Spleen (tissue), 7 donors: Measurements from ENCODE around the gene COL5A1.

ENCODE experiments used
- POLR2A ChIP-seq, 3 donors: fragments of 450-650 bp; IDR thresholded peaks; one replicate each; pipeline ENCODE4 v1.5.1; 2017; ENCODE audit warnings: antibody characterized with exemption in 3 of 3, mild to moderate bottlenecking in 1 of 3
- POLR2AphosphoS5 ChIP-seq, 3 donors: sonication (generic); formaldehyde crosslinking; IDR thresholded peaks; one replicate each; pipeline ENCODE4 v1.5.1; 2017; ENCODE audit warnings: antibody characterized with exemption in 3 of 3
- TF ChIP-seq, protein P1 (sequence below), 11 experiments: fragments of 200-600 bp in 7 of 11; fragments of 450-650 bp in 4 of 11; sonication (generic) in 4 of 11; IDR thresholded peaks in 8 of 11; conservative IDR thresholded peaks in 3 of 11; 1 replicate in 7 of 11; 2 replicates in 4 of 11; pipeline versions ENCODE4 v1.4.0 to v1.8.0; 2016 to 2021; ENCODE audit warnings: antibody characterized with exemption in 11 of 11, inconsistent platforms in 4 of 11, mild to moderate bottlenecking in 1 of 11
- donor health status: DM: no; HTN: no; CAD: no; lungs with moderate emphysema.
- donor health status: DM: no; HTN: no; CAD: no.
- donor health status: DM: no; HTN: no; CAD: no.

GRCh38 chr9:134656334-134657006, 14.9 kb downstream of the COL5A1 start:
- TF ChIP-seq, protein P1, sequence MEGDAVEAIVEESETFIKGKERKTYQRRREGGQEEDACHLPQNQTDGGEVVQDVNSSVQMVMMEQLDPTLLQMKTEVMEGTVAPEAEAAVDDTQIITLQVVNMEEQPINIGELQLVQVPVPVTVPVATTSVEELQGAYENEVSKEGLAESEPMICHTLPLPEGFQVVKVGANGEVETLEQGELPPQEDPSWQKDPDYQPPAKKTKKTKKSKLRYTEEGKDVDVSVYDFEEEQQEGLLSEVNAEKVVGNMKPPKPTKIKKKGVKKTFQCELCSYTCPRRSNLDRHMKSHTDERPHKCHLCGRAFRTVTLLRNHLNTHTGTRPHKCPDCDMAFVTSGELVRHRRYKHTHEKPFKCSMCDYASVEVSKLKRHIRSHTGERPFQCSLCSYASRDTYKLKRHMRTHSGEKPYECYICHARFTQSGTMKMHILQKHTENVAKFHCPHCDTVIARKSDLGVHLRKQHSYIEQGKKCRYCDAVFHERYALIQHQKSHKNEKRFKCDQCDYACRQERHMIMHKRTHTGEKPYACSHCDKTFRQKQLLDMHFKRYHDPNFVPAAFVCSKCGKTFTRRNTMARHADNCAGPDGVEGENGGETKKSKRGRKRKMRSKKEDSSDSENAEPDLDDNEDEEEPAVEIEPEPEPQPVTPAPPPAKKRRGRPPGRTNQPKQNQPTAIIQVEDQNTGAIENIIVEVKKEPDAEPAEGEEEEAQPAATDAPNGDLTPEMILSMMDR (IDR thresholded peaks at IDR 0.05 in 8 of 11, conservative IDR thresholded peaks at IDR 0.05 in 3 of 11), result no peak
- TF ChIP-seq POLR2A (IDR thresholded peaks at IDR 0.05) (no peak), POLR2AphosphoS5 (IDR thresholded peaks at IDR 0.05) (no peak)
